Endothelial cell (in vitro differentiated cells): ENCODE results near the gene ACKR2. TPM values are rescaled to one million over a fixed set of nuclear protein-coding genes. Genes with fewer than 3 reads are reported as not detected.

ENCODE experiments used
- DNase-seq: peaks from one replicate; pipeline ENCODE4 v3.0.0; 2021; ENCODE audit warnings: low spot score
- H3K27ac Mint-ChIP-seq: one replicate; pipeline ENCODE4 v1.8.0; 2021; ENCODE audit warnings: mixed read lengths, inconsistent platforms; ENCODE audit not compliant: unreplicated experiment
- H3K27me3 Mint-ChIP-seq: one replicate; pipeline ENCODE4 v1.8.0; 2021; ENCODE audit warnings: mild to moderate bottlenecking, moderate library complexity, mixed read lengths, inconsistent platforms; ENCODE audit not compliant: unreplicated experiment
- H3K36me3 Mint-ChIP-seq: one replicate; pipeline ENCODE4 v1.8.0; 2021; ENCODE audit warnings: mild to moderate bottlenecking, low read depth, mixed read lengths, inconsistent platforms; ENCODE audit not compliant: unreplicated experiment
- H3K4me1 Mint-ChIP-seq: one replicate; pipeline ENCODE4 v1.8.0; 2021; ENCODE audit warnings: mild to moderate bottlenecking, mixed read lengths, inconsistent platforms; ENCODE audit not compliant: unreplicated experiment
- H3K4me3 Mint-ChIP-seq: one replicate; pipeline ENCODE4 v1.8.0; 2021; ENCODE audit warnings: mild to moderate bottlenecking, mixed read lengths, inconsistent platforms; ENCODE audit not compliant: unreplicated experiment
- H3K9me3 Mint-ChIP-seq: one replicate; pipeline ENCODE4 v1.8.0; 2021; ENCODE audit warnings: mixed read lengths, inconsistent platforms; ENCODE audit not compliant: unreplicated experiment
- CTCF ChIP-seq: fragments of 200-600 bp; sonication (generic); IDR thresholded peaks from one replicate; pipeline ENCODE4 v1.5.0; 2021; ENCODE audit warnings: antibody characterized with exemption; ENCODE audit not compliant: unreplicated experiment
- total RNA-seq: library from RNA; stranded (reverse); fragmentation: NEBNext Ultra II Directional; extraction: Animal tissue kit (Norgen Biotek cat#: 25700); gene quantifications from one replicate; pipeline ENCODE4 v1.2.1, GENCODE V29; 2021; ENCODE audit not compliant: unreplicated experiment

ACKR2 gene
- total RNA-seq, 1 donor from 2014 or later = 3.8 TPM

GRCh38 chr3:42778644-42779043 lies 30.6 kb upstream of the ACKR2 start:
- Mint-ChIP-seq H3K36me3 (no peaks in the 10 kb centered on the region), H3K4me1 (no peaks in the 10 kb centered on the region), H3K27ac (no peak overlapping the region), H3K9me3 (no peaks in the 10 kb centered on the region), H3K4me3 (no peak overlapping the region), H3K27me3 (peaks cover 3% of the 10 kb centered on the region)
- no peak for DNase-seq
- TF ChIP-seq CTCF = no peak

- no peak for TF ChIP-seq CTCF
- peaks cover 3% of the 10 kb centered on the region for H3K27me3 Mint-ChIP-seq
- no peaks in the 10 kb centered on the region for H3K9me3 Mint-ChIP-seq
- DNase-seq = no peak
- H3K27ac Mint-ChIP-seq = no peak overlapping the region
- H3K36me3 Mint-ChIP-seq = no peaks in the 10 kb centered on the region
- no peak overlapping the region for H3K4me3 Mint-ChIP-seq
- no peaks in the 10 kb centered on the region for H3K4me1 Mint-ChIP-seq
These were observed 28.8 kb upstream of the ACKR2 start for GRCh38 chr3:42780398-42780797.

GRCh38 chr3:42780892-42781700 lies 28.1 kb upstream of the ACKR2 start:
- Mint-ChIP-seq H3K9me3 (no peaks in the 10 kb centered on the region), H3K27me3 (peaks cover 3% of the 10 kb centered on the region), H3K4me1 (no peaks in the 10 kb centered on the region), H3K4me3 (no peak overlapping the region), H3K27ac (no peak overlapping the region), H3K36me3 (peaks cover 3% of the 10 kb centered on the region)
- TF ChIP-seq CTCF = peak; percentile 82
- DNase-seq = peak; percentile 53

GRCh38 chr3:42786212-42786611 lies 23.0 kb upstream of the ACKR2 start:
- Mint-ChIP-seq H3K4me1 (no peaks in the 10 kb centered on the region), H3K27ac (no peak overlapping the region), H3K4me3 (no peak overlapping the region), H3K36me3 (peaks cover 11% of the 10 kb centered on the region), H3K27me3 (peaks cover 2% of the 10 kb centered on the region), H3K9me3 (no peaks in the 10 kb centered on the region)
- TF ChIP-seq CTCF = no peak
- DNase-seq = no peak

GRCh38 chr3:42786631-42787030 lies 22.6 kb upstream of the ACKR2 start:
- no peak for DNase-seq
- Mint-ChIP-seq H3K9me3 (no peaks in the 10 kb centered on the region), H3K27ac (no peak overlapping the region), H3K27me3 (peaks cover 2% of the 10 kb centered on the region), H3K4me3 (no peak overlapping the region), H3K4me1 (no peaks in the 10 kb centered on the region), H3K36me3 (peaks cover 11% of the 10 kb centered on the region)
- no peak for TF ChIP-seq CTCF
